Mucosa of descending colon (tissue), 3 donors: ENCODE measurements around the gene TNKS2. TPM values are rescaled to one million over a fixed set of nuclear protein-coding genes. Genes with fewer than 3 reads are reported as not detected.

Experiments used
- ATAC-seq: fragments of 200-7000 bp; cut with Tn5 transposase; one replicate; pipeline ENCODE4 v1.9.1; 2020; ENCODE audit warnings: mild to moderate bottlenecking, moderate library complexity
- DNase-seq, 3 donors: peaks; one replicate each; pipeline ENCODE4 v3.0.0-alpha.2; 2020
- H3K36me3 ChIP-seq: fragments of 200-600 bp; one replicate; pipeline ENCODE4 v1.8.0; 2021; ENCODE audit warnings: low read depth, mild to moderate bottlenecking
- H3K4me1 ChIP-seq: fragments of 200-600 bp; one replicate; pipeline ENCODE4 v1.8.0; 2021; ENCODE audit warnings: low read depth, mild to moderate bottlenecking
- H3K4me3 ChIP-seq: fragments of 200-600 bp; one replicate; pipeline ENCODE4 v1.8.0; 2021; ENCODE audit warnings: mild to moderate bottlenecking
- H3K9me3 ChIP-seq: fragments of 200-600 bp; one replicate; pipeline ENCODE4 v1.8.0; 2021; ENCODE audit warnings: mild to moderate bottlenecking
- intact Hi-C, 2 donors: fragments of 100-400 bp; cut with DNase I in 1 of 2; cut with micrococcal nuclease in 1 of 2; formaldehyde crosslinking; loops; one replicate each; pipeline versions ENCODE4 v1.11.0 to v1.11.1; 2022; cut with DNase I, micrococcal nuclease
- total RNA-seq, 3 donors: library from RNA; stranded (reverse); fragmentation: NEBNext Ultra II Directional in 2 of 3; extraction: Animal tissue kit (Norgen Biotek cat#: 25700) in 2 of 3; gene quantifications; one replicate each; pipeline versions ENCODE4 v1.2.1 to v1.2.4, GENCODE V29; 2021 to 2023
- TF ChIP-seq, protein P1 (sequence below): fragments of 200-600 bp; IDR thresholded peaks from one replicate; pipeline ENCODE4 v1.8.0; 2022; ENCODE audit warnings: antibody characterized with exemption, mild to moderate bottlenecking
- donor health status: DM: no; HTN: no; CAD: no; lungs with moderate emphysema.
- donor health status: DM: no; HTN: no; CAD: no.
- donor health status: DM: no; HTN: yes; CAD: no.

The TNKS2 gene
- total RNA-seq, 3 donors from 2014 or later = 26.0 to 39.9 (median 26.4) TPM

DNA sequence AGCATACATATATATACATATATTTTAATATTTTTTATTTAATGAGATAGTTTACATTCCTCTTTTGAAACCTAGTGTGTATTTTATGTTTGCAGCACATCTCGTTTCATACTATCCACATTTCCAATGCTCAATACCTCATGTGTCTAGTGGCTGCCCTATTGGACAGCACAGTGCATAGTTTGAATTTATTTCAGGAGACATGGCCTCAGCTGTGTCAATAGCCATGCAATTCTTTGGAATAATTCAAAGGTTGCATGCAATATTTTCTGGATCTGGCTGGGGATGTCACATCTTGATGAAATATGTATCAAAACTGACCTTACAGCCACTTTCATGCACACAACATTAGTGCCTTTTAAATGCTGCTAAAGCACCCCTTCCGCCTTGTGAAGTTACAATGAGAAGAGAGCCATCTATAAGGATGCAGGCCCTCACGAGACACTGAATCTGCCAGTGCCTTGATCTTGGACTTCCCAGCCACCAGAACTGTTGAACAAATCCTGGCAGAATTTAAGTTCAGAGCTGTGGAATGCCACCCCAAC, 98.1 kb downstream of the TNKS2 start:
- intact Hi-C loops = no loop called here
- no peak overlapping the region for H3K4me3 ChIP-seq
- H3K9me3 ChIP-seq = no peaks in the 10 kb centered on the region
- no peaks in the 10 kb centered on the region for H3K36me3 ChIP-seq
- no peak for DNase-seq
- no peak for ATAC-seq
- no peaks in the 10 kb centered on the region for H3K4me1 ChIP-seq
- TF ChIP-seq, protein P1, sequence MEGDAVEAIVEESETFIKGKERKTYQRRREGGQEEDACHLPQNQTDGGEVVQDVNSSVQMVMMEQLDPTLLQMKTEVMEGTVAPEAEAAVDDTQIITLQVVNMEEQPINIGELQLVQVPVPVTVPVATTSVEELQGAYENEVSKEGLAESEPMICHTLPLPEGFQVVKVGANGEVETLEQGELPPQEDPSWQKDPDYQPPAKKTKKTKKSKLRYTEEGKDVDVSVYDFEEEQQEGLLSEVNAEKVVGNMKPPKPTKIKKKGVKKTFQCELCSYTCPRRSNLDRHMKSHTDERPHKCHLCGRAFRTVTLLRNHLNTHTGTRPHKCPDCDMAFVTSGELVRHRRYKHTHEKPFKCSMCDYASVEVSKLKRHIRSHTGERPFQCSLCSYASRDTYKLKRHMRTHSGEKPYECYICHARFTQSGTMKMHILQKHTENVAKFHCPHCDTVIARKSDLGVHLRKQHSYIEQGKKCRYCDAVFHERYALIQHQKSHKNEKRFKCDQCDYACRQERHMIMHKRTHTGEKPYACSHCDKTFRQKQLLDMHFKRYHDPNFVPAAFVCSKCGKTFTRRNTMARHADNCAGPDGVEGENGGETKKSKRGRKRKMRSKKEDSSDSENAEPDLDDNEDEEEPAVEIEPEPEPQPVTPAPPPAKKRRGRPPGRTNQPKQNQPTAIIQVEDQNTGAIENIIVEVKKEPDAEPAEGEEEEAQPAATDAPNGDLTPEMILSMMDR = no peak

DNA sequence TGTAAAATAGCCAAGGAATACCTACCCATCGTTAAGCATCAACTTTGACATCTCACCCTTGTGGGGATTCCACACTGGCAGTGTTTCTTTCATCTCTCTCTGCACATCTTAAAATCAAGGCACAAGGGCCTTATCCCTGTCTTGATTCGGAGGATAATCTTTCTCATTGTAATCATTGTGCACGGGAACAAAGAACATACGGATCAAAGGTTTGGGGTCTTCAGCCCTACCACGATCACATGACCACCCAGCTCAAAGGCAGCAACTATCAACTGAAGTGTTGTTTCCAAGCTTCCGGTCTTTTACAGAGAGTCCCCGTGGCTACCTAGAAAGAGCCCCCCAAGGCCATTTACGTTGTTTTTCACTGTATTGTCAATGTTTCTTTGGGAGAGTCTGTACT, 99.2 kb downstream of the TNKS2 start:
- TF ChIP-seq, protein P1 = no peak
- Histone ChIP-seq H3K36me3 (no peaks in the 10 kb centered on the region), H3K4me1 (no peaks in the 10 kb centered on the region), H3K9me3 (no peaks in the 10 kb centered on the region), H3K4me3 (no peak overlapping the region)
- no peak for DNase-seq
- intact Hi-C loops = no loop called here
- ATAC-seq = no peak

DNA sequence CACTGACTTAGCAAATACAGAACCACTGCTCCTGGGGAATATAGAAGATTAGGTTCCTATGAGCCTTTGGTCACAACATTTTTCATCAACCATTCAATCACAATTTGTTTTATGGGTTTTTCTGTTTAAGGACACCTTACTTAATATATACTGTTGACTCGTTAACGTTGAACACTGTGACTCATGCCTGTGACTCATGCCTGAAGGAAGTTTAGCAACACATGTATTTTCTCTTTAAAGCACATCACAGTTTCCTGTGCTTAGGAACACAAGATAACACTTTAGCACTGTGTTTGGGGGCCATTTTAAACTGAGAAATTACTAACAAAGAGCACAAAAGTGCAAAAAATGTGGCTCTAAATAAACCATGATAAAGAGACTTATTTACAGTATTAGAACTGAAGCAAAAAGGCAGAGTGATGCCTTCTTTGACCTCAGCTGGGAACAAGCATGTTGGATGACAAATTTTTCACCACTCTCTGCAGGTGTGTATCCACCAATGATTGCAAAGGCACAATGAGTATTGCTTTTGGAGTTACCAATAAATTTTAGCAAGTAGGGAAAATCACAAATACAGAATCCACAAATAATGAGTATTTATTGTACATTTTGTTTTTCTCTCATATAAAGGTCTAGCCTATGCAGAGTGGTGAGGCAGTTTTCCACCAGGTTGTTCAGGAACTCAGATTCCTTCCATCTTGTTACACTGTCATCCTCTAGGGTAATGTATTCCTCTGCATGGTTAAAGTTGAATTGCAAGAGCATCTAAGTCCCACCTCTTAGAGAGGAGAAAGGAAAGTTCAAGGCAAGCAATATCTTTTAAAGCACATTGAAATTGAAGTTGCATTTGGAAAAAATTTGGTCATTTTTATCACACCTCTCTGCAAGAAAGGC, 103.8 kb downstream of the TNKS2 start:
- no peaks in the 10 kb centered on the region for H3K9me3 ChIP-seq
- intact Hi-C loops = no loop called here
- H3K36me3 ChIP-seq = no peaks in the 10 kb centered on the region
- DNase-seq (no peak), ATAC-seq (peak; percentile 99)
- TF ChIP-seq, protein P1 = no peak
- no peaks in the 10 kb centered on the region for H3K4me1 ChIP-seq
- no peak overlapping the region for H3K4me3 ChIP-seq

DNA sequence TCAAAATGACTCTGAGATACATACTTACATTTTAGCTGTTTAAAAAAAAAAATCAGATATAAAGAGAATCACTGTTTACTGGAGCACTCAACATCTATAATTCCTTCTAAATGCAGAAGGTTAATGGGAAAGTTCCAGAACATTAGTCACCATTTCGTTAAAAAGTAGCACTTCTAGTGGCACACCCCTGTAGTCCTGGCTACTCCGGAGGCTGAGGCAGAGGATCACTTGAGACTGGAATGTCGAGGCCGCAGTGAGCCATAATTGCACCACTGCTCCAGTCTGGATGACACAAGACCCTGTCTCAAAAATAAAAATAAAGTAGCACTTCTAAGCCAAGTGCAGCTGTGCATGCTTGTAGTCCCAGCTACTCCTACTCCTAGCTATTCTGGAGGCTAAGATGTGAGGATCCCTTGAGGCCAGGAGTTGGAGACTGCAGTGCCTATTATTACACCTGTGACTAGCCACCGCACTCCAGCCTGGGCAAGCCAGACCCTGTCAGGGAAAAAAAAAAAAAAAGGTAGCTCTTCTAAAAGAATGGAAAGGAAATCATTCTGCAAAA, 108.9 kb downstream of the TNKS2 start:
- Histone ChIP-seq H3K9me3 (no peaks in the 10 kb centered on the region), H3K4me3 (no peak overlapping the region), H3K4me1 (peaks cover 13% of the 10 kb centered on the region), H3K36me3 (no peaks in the 10 kb centered on the region)
- DNase-seq (no peak), ATAC-seq (no peak)
- TF ChIP-seq, protein P1 = no peak
- intact Hi-C loops = no loop called here

DNA sequence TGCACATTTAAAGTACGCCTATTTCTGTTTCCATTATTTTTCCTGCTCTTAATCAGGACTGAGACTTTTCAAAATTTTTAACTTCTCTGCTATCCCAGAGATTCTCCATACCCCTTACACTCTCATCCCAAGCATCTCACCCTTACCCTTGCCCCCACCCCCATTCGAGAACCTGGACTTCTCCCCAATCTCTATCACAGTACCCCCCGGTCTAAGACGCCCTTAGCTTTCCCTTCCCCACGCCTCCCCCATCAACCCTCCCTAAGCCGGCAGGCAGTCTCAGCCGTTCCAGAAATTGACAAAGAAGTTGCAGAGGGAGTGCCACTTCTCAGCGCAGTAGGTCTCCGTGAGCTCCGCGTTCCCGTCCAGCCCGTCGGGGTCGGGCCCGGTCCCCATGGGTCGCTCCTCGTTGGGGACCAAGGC, 109.7 kb downstream of the TNKS2 start:
- peak overlapping the region; percentile 64 for H3K4me3 ChIP-seq
- TF ChIP-seq, protein P1 = no peak
- H3K9me3 ChIP-seq = no peaks in the 10 kb centered on the region
- ATAC-seq (peak; percentile 39), DNase-seq (no peak)
- peaks cover 13% of the 10 kb centered on the region for H3K4me1 ChIP-seq
- no peaks in the 10 kb centered on the region for H3K36me3 ChIP-seq
- intact Hi-C loops = no loop called here
